Activated CD8-positive, alpha-beta memory T cell treated with anti-CD3 and anti-CD28 coated beads, Interleukin-2, amount 50 U/mL, for 1 hour (primary cell): ENCODE measurements around the gene YIPF7.

Experiments
- DNase-seq: peaks from one replicate; pipeline ENCODE4 v3.0.0-alpha.2; 2020; ENCODE audit errors: extremely low read depth

YIPF7 gene

GRCh38 chr4:44651425-44651824 is at the start of gene YIPF7:
TSS of gene YIPF7 (minus strand) at chr4:44651625. CDS start at chr4:44650100, 1,525 bp downstream.
- no peak for DNase-seq

GRCh38 chr4:44701037-44701436 is 49.6 kb upstream of the YIPF7 start:
- DNase-seq: no peak

GRCh38 chr4:44700427-44700826 is 49.0 kb upstream of the YIPF7 start:
- DNase-seq: no peak

GRCh38 chr4:44684648-44685047 is 33.2 kb upstream of the YIPF7 start:
- DNase-seq: no peak

GRCh38 chr4:44679060-44679459 is 27.6 kb upstream of the YIPF7 start:
- no peak for DNase-seq

- peak; percentile 69 for DNase-seq
Measured at GRCh38 chr4:44678094-44679041, 26.9 kb upstream of the YIPF7 start, which contains the start of gene GUF1. TSS of gene GUF1 (plus strand) at chr4:44678420. CDS start at chr4:44678623, 203 bp downstream.

- no peak for DNase-seq
Measured at GRCh38 chr4:44675366-44675765, 23.9 kb upstream of the YIPF7 start.

GRCh38 chr4:44674471-44674870 is 23.0 kb upstream of the YIPF7 start:
- DNase-seq: no peak

GRCh38 chr4:44671636-44672035 is 20.2 kb upstream of the YIPF7 start:
- DNase-seq: no peak

- DNase-seq: no peak
Measured at GRCh38 chr4:44670506-44671199, 19.2 kb upstream of the YIPF7 start.

- DNase-seq: no peak
Measured at GRCh38 chr4:44668526-44668925, 17.1 kb upstream of the YIPF7 start.

GRCh38 chr4:44663539-44664263 is 12.3 kb upstream of the YIPF7 start:
- DNase-seq: no peak

- DNase-seq: no peak
Measured at GRCh38 chr4:44662623-44663005, 11.2 kb upstream of the YIPF7 start.

GRCh38 chr4:44661940-44662622 is 10.7 kb upstream of the YIPF7 start:
- no peak for DNase-seq

GRCh38 chr4:44660396-44660795 is 9.0 kb upstream of the YIPF7 start:
- DNase-seq: no peak

GRCh38 chr4:44652002-44652401 is 577 bp upstream of the YIPF7 start:
- DNase-seq: no peak

- no peak for DNase-seq
Measured at GRCh38 chr4:44646151-44646550, 5.3 kb downstream of the YIPF7 start.

GRCh38 chr4:44638091-44638490 is 13.3 kb downstream of the YIPF7 start:
- DNase-seq: no peak

GRCh38 chr4:44632733-44633132 is 18.7 kb downstream of the YIPF7 start:
- no peak for DNase-seq

- no peak for DNase-seq
Measured at GRCh38 chr4:44632089-44632488, 19.3 kb downstream of the YIPF7 start.

GRCh38 chr4:44629280-44629866 is 22.1 kb downstream of the YIPF7 start:
- DNase-seq: no peak
